Measurements from ENCODE around the gene HOXA4. TPM values are rescaled to one million over a fixed set of nuclear protein-coding genes. Genes with fewer than 3 reads are reported as not detected.

The HOXA4 gene
- total RNA-seq, 1 experiment from 2014 or later, result 2.3 TPM

GRCh38 chr7:27116962-27117886, 13.3 kb downstream of the HOXA4 start:
- CTCF ChIA-PET, result no interaction called here

GRCh38 chr7:27116031-27116961, 14.3 kb downstream of the HOXA4 start:
- H3K27ac ChIP-seq (ENCODE audit: low read length), result peak overlapping the region; percentile 84
- no peaks in the 10 kb centered on the region for H3K9me2 ChIP-seq (replicated peaks; ENCODE audit: low read length)
- H3F3A ChIP-seq (ENCODE audit: low read length, unreplicated experiment), result peaks cover 3% of the 10 kb centered on the region
- peak overlapping the region; percentile 98 for H3K4me2 ChIP-seq (ENCODE audit: low read length)
- H3K4me1 ChIP-seq (ENCODE audit: insufficient read depth, low read length), result peaks cover 37% of the 10 kb centered on the region
- no peaks in the 10 kb centered on the region for H3K27me3 ChIP-seq (ENCODE audit: low read length)
- BruUV-seq (replicated peaks), result no TSS peak
- no peak overlapping the region; the same call in 1 of the 2 replicates for H3K9ac ChIP-seq (ENCODE audit: low read length)
- no peak for ATAC-seq
- H3K36me3 ChIP-seq (ENCODE audit: low read depth, low read length), result no peaks in the 10 kb centered on the region; the same call in 1 of the 2 replicates
- H3K9me3 ChIP-seq (ENCODE audit: low read length), result no peaks in the 10 kb centered on the region
- H3K4me3 ChIP-seq (ENCODE audit: low read length), result peak overlapping the region; percentile 66
- TF ChIP-seq EZH2 (IDR thresholded peaks at IDR 0.05; ENCODE audit: low read length, unreplicated experiment), result no peak
- no peak for TF ChIP-seq CTCF (conservative IDR thresholded peaks at IDR 0.05; ENCODE audit: low read depth, low read length)
- no peak for TF ChIP-seq EZH2phosphoT487 (IDR thresholded peaks at IDR 0.05; ENCODE audit: borderline replicate concordance, low read length)
- ChIA-PET POLR2A (ENCODE audit: unreplicated experiment) (interaction anchor here (0.6 to 1.0 kb wide), 2 partner anchors 36 to 75 kb away, joined by 3 to 5 read pairs; partner anchors contain the start of gene HOXA3), CTCF (no interaction called here)
- H4K20me1 ChIP-seq (ENCODE audit: low read length), result no peaks in the 10 kb centered on the region
- intact Hi-C loops (cut with micrococcal nuclease), result no loop called here
- no peak overlapping the region for H2AFZ ChIP-seq (ENCODE audit: low read length)
- no peak for DNase-seq
- H3K79me2 ChIP-seq (ENCODE audit: low read length), result peaks cover 68% of the 10 kb centered on the region

More at GRCh38 chr7:27116962-27117886, 13.3 kb downstream of the HOXA4 start:
- Histone ChIP-seq H3K9me3 (ENCODE audit: low read length) (no peaks in the 10 kb centered on the region), H3K36me3 (ENCODE audit: low read depth, low read length) (no peaks in the 10 kb centered on the region; the same call in 1 of the 2 replicates), H3K9ac (ENCODE audit: low read length) (no peak overlapping the region), H3K4me2 (ENCODE audit: low read length) (0 out of 2 replicates have a peak overlapping the region, but pooled peaks have one; percentile 98), H3K27me3 (ENCODE audit: low read length) (no peaks in the 10 kb centered on the region), H3K4me3 (ENCODE audit: low read length) (no peak overlapping the region), H3K9me2 (replicated peaks; ENCODE audit: low read length) (no peaks in the 10 kb centered on the region), H3K27ac (ENCODE audit: low read length) (no peak overlapping the region), H3K4me1 (ENCODE audit: insufficient read depth, low read length) (peaks cover 28% of the 10 kb centered on the region), H3F3A (ENCODE audit: low read length, unreplicated experiment) (peaks cover 3% of the 10 kb centered on the region), H4K20me1 (ENCODE audit: low read length) (no peaks in the 10 kb centered on the region), H2AFZ (ENCODE audit: low read length) (no peak overlapping the region), H3K79me2 (ENCODE audit: low read length) (peaks cover 67% of the 10 kb centered on the region)
- ATAC-seq, result no peak
- TF ChIP-seq CTCF (conservative IDR thresholded peaks at IDR 0.05; ENCODE audit: low read depth, low read length) (no peak), EZH2phosphoT487 (IDR thresholded peaks at IDR 0.05; ENCODE audit: borderline replicate concordance, low read length) (no peak), EZH2 (IDR thresholded peaks at IDR 0.05; ENCODE audit: low read length, unreplicated experiment) (no peak)
- intact Hi-C loops (cut with micrococcal nuclease), result no loop called here
- no peak for DNase-seq
- no TSS peak for BruUV-seq (replicated peaks)
- POLR2A ChIA-PET (ENCODE audit: unreplicated experiment), result no interaction called here
